ENCODE data around the gene FUT7.

The FUT7 gene

GRCh38 chr9:137030538-137031527, 1.1 kb downstream of the FUT7 start:
- no peak for DNase-seq

GRCh38 chr9:137030006-137030405, 1.9 kb downstream of the FUT7 start:
- DNase-seq, result no peak

GRCh38 chr9:137029058-137029936, 2.6 kb downstream of the FUT7 start:
- peak; percentile 18 for DNase-seq

- DNase-seq, result peak; percentile 48
Observed at GRCh38 chr9:137028263-137029057, 3.4 kb downstream of the FUT7 start.

GRCh38 chr9:137027369-137028262, 4.3 kb downstream of the FUT7 start, which contains the start of gene ABCA2:
ABCA2 (minus strand) TSS chr9:137028237; CDS start chr9:137028140, 97 bp downstream.
- DNase-seq, result no peak

- no peak for DNase-seq
Observed at GRCh38 chr9:137026828-137027227, 5.1 kb downstream of the FUT7 start.

- DNase-seq, result no peak
Observed at GRCh38 chr9:137026384-137026783, 5.5 kb downstream of the FUT7 start.

GRCh38 chr9:137025517-137025966, 6.3 kb downstream of the FUT7 start:
- peak; percentile 89 for DNase-seq

GRCh38 chr9:137023583-137023991, 8.3 kb downstream of the FUT7 start:
- DNase-seq, result no peak

GRCh38 chr9:137023157-137023556, 8.7 kb downstream of the FUT7 start:
- no peak for DNase-seq

- no peak for DNase-seq
Observed at GRCh38 chr9:137022662-137023008, 9.3 kb downstream of the FUT7 start.

GRCh38 chr9:137021979-137022661, 9.8 kb downstream of the FUT7 start:
- DNase-seq, result peak; percentile 95

GRCh38 chr9:137021568-137021978, 10.3 kb downstream of the FUT7 start:
- no peak for DNase-seq

GRCh38 chr9:137020771-137021567, 10.9 kb downstream of the FUT7 start:
- no peak for DNase-seq

GRCh38 chr9:137019891-137020683, 11.8 kb downstream of the FUT7 start:
- no peak for DNase-seq

GRCh38 chr9:137018761-137019559, 12.9 kb downstream of the FUT7 start:
- DNase-seq, result no peak

- DNase-seq, result no peak
Observed at GRCh38 chr9:137017791-137018497, 13.9 kb downstream of the FUT7 start.

GRCh38 chr9:137017071-137017470, 14.8 kb downstream of the FUT7 start:
- no peak for DNase-seq

Measured in NCI-H2029 (cell line).